HCT116 (cell line): Measurements from ENCODE around the gene CENPC. TPM values are rescaled to one million over a fixed set of nuclear protein-coding genes. Genes with fewer than 3 reads are reported as not detected.

Source experiments
- ATAC-seq: fragments of 200-7000 bp; cut with Tn5 transposase; 2 replicates; pipeline ENCODE4 v1.9.1; 2020; ENCODE audit warnings: mild to moderate bottlenecking, moderate library complexity
- BruUV-seq: library from RNA; stranded (reverse); fragments of 400-500 nt; replicated peaks from 2 replicates; lab custom pipeline; 2021; lab: Mats Ljungman, UMichigan
- CTCF ChIA-PET: fragments of 300-600 bp; sonication (Branson Sonifier 250); formaldehyde crosslinking; loops from one replicate; lab custom pipeline; 2021; ENCODE audit warnings: antibody characterized with exemption; lab: Charles Lee
- POLR2A ChIA-PET: fragments of 300-600, 350-600 bp; sonication (Branson Sonifier 250); formaldehyde crosslinking; loops from one replicate; lab custom pipeline; 2021; ENCODE audit warnings: antibody characterized with exemption; lab: Charles Lee
- RAD21 ChIA-PET, 2 experiments: fragments of 300-600 bp; sonication (Branson Sonifier 250); formaldehyde crosslinking; loops; one replicate each; lab custom pipeline; 2023; ENCODE audit warnings: low total read pairs in 2 of 2; ENCODE audit not compliant: uncharacterized antibody in 2 of 2, unreplicated experiment in 2 of 2, low non-redundant PET in 1 of 2; lab: Charles Lee
- DNase-seq: peaks from one replicate; pipeline ENCODE4 v3.0.0-alpha.2; 2010; ENCODE audit warnings: low read depth, low spot score
- H2AFZ ChIP-seq: fragments of 200-600 bp; shearing (Covaris generic), sonication (generic); 2 replicates; pipeline ENCODE4 v1.6.1; 2017; ENCODE audit warnings: low read depth, mixed run types, mixed read lengths, antibody characterized with exemption, low read length; ENCODE audit not compliant: poor library complexity, severe bottlenecking
- H3K27ac ChIP-seq: 2 replicates; pipeline ENCODE4 v1.5.1; 2012; ENCODE audit warnings: low read depth, low read length
- H3K27me3 ChIP-seq: fragments of 200-600 bp; sonication (generic); 2 replicates; pipeline ENCODE4 v1.6.1; 2016; ENCODE audit warnings: mixed run types, low read length, mixed read lengths; ENCODE audit not compliant: insufficient read depth
- H3K36me3 ChIP-seq, 2 experiments: fragments of 200-500 bp in 1 of 2; fragments of 200-600 bp in 1 of 2; sonication (Bioruptor generic) in 1 of 2; sonication (generic) in 1 of 2; 2 replicates each; pipeline versions ENCODE4 v1.5.1 to v1.6.1; 2014 to 2016; ENCODE audit warnings: low read length in 2 of 2, inconsistent platforms in 1 of 2, mixed read lengths in 1 of 2, mixed run types in 1 of 2; ENCODE audit not compliant: insufficient read depth in 2 of 2, control insufficient read depth in 1 of 2
- H3K4me1 ChIP-seq, 2 experiments: fragments of 200-600 bp in 1 of 2; sonication (generic) in 1 of 2; 2 replicates each; pipeline versions ENCODE4 v1.5.1 to v1.6.1; 2012 to 2017; ENCODE audit warnings: low read length in 2 of 2, inconsistent platforms in 1 of 2, mild to moderate bottlenecking in 1 of 2, mixed read lengths in 1 of 2, mixed run types in 1 of 2, moderate library complexity in 1 of 2; ENCODE audit not compliant: insufficient read depth in 2 of 2, control insufficient read depth in 1 of 2
- H3K4me2 ChIP-seq: fragments of 200-600 bp; sonication (generic); 2 replicates; pipeline ENCODE4 v1.6.1; 2017; ENCODE audit warnings: mixed run types, low read length, mixed read lengths
- H3K4me3 ChIP-seq, 2 experiments: fragments of 200-600 bp in 1 of 2; sonication (generic) in 1 of 2; replicated peaks in 1 of 2; 2 replicates each; pipeline ENCODE4 v1.5.1; 2011 to 2016; ENCODE audit warnings: low read length in 2 of 2, control low read depth in 1 of 2, low read depth in 1 of 2, mild to moderate bottlenecking in 1 of 2, mixed read lengths in 1 of 2, mixed run types in 1 of 2
- H3K79me2 ChIP-seq: fragments of 200-600 bp; sonication (generic); 2 replicates; pipeline ENCODE4 v1.6.1; 2017; ENCODE audit warnings: mild to moderate bottlenecking, mixed run types, low read length, moderate library complexity, mixed read lengths; ENCODE audit not compliant: insufficient read depth
- H3K9ac ChIP-seq: fragments of 200-600 bp; sonication (generic); 2 replicates; pipeline ENCODE4 v1.6.1; 2016; ENCODE audit warnings: low read length, mixed read lengths
- H3K9me2 ChIP-seq: fragments of 200-600 bp; sonication (generic), shearing (Covaris generic); 2 replicates; pipeline ENCODE4 v1.6.1; 2017; ENCODE audit warnings: mixed run types, mild to moderate bottlenecking, moderate library complexity; ENCODE audit not compliant: insufficient read depth
- H3K9me3 ChIP-seq, 2 experiments: fragments of 200-500 bp in 1 of 2; fragments of 200-600 bp in 1 of 2; sonication (Bioruptor generic) in 1 of 2; sonication (generic) in 1 of 2; 2 replicates each; pipeline ENCODE4 v1.6.1; 2014 to 2017; ENCODE audit warnings: low read length in 2 of 2, mixed read lengths in 2 of 2, inconsistent platforms in 1 of 2, low read depth in 1 of 2, mild to moderate bottlenecking in 1 of 2, mixed run types in 1 of 2, moderate library complexity in 1 of 2; ENCODE audit not compliant: control insufficient read depth in 1 of 2, insufficient read depth in 1 of 2
- H4K20me1 ChIP-seq: fragments of 200-600 bp; sonication (generic), shearing (Covaris generic); 2 replicates; pipeline ENCODE4 v1.6.1; 2017; ENCODE audit warnings: mixed run types, mild to moderate bottlenecking, moderate library complexity; ENCODE audit not compliant: insufficient read depth
- CBX3 ChIP-seq: IDR thresholded peaks from 2 replicates; pipeline ENCODE4 v1.6.1; 2012; ENCODE audit warnings: low read depth
- EGR1 ChIP-seq: IDR thresholded peaks from 2 replicates; pipeline ENCODE4 v1.6.1; 2012; ENCODE audit warnings: low read depth
- EZH2 ChIP-seq: fragments of 200-600 bp; sonication (generic); IDR thresholded peaks from 2 replicates; pipeline ENCODE4 v1.6.1; 2017; ENCODE audit warnings: antibody characterized with exemption, mixed run types
- JUND ChIP-seq: IDR thresholded peaks from 2 replicates; pipeline ENCODE4 v1.6.1; 2012
- RAD21 ChIP-seq: IDR thresholded peaks from 2 replicates; pipeline ENCODE4 v1.6.1; 2012; ENCODE audit warnings: low read depth, mild to moderate bottlenecking
- SP1 ChIP-seq: IDR thresholded peaks from 2 replicates; pipeline ENCODE4 v1.6.1; 2012; ENCODE audit warnings: low read depth
- intact Hi-C: fragments of 100-400 bp; cut with micrococcal nuclease; formaldehyde crosslinking; loops from 2 replicates; pipeline ENCODE4 v1.10.0; 2022
- total RNA-seq: library from RNA; stranded (reverse); gene quantifications from one replicate; pipeline ENCODE4 v1.2.1, GENCODE V29; 2021; ENCODE audit not compliant: unreplicated experiment
- TF ChIP-seq, protein P1 (sequence below), 3 experiments: fragments of 200-600 bp in 1 of 3; sonication (generic) in 1 of 3; IDR thresholded peaks in 2 of 3; conservative IDR thresholded peaks in 1 of 3; 2 replicates each; pipeline ENCODE4 v1.5.1; 2012 to 2017; ENCODE audit warnings: low read depth in 2 of 3, low read length in 2 of 3, antibody characterized with exemption in 1 of 3, borderline replicate concordance in 1 of 3, control low read depth in 1 of 3, mild to moderate bottlenecking in 1 of 3, mixed read lengths in 1 of 3, mixed run types in 1 of 3, moderate library complexity in 1 of 3; ENCODE audit not compliant: insufficient read depth in 1 of 3
- TF ChIP-seq, protein P2 (sequence below): IDR thresholded peaks from 2 replicates; pipeline ENCODE4 v1.6.1; 2012; ENCODE audit warnings: low read depth
- TF ChIP-seq, protein P3 (sequence below): IDR thresholded peaks from 2 replicates; pipeline ENCODE4 v1.6.1; 2011; ENCODE audit warnings: mild to moderate bottlenecking, low read length, moderate library complexity; ENCODE audit not compliant: insufficient replicate concordance; ENCODE audit errors: extremely low read depth

CENPC gene
- total RNA-seq, 1 experiment from 2014 or later: 15.4 TPM

DNA sequence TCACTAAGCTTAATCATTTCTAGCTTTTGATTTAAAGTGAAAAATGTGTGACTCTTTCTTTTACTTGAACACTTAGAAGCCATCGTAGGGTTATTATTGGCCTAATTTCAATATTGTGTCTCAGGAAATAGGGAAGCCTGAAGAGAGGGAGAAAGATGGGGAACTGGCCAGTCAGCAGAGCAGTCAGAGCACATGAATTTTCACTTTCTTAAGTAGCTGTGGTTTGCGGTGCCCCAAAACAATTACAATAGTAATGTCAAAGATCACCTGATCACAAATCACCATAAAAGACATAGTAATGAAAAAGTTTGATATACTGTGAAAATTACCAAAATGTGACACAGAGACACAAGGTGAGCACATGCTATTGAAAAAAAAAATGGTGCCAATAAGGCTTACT lies 45.5 kb downstream of the CENPC start:
- no peaks in the 10 kb centered on the region for H4K20me1 ChIP-seq
- no peaks in the 10 kb centered on the region for H3K27me3 ChIP-seq
- H3K9me3 ChIP-seq: no peaks in the 10 kb centered on the region
- no peak for TF ChIP-seq SP1
- TF ChIP-seq EGR1: no peak
- TF ChIP-seq CBX3: no peak
- TF ChIP-seq, protein P1, sequence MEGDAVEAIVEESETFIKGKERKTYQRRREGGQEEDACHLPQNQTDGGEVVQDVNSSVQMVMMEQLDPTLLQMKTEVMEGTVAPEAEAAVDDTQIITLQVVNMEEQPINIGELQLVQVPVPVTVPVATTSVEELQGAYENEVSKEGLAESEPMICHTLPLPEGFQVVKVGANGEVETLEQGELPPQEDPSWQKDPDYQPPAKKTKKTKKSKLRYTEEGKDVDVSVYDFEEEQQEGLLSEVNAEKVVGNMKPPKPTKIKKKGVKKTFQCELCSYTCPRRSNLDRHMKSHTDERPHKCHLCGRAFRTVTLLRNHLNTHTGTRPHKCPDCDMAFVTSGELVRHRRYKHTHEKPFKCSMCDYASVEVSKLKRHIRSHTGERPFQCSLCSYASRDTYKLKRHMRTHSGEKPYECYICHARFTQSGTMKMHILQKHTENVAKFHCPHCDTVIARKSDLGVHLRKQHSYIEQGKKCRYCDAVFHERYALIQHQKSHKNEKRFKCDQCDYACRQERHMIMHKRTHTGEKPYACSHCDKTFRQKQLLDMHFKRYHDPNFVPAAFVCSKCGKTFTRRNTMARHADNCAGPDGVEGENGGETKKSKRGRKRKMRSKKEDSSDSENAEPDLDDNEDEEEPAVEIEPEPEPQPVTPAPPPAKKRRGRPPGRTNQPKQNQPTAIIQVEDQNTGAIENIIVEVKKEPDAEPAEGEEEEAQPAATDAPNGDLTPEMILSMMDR (IDR thresholded peaks at IDR 0.05 in 2 of 3, conservative IDR thresholded peaks at IDR 0.05 in 1 of 3; ENCODE audit: borderline replicate concordance in 1 of 3, insufficient read depth in 1 of 3, low read depth in 2 of 3, low read length in 2 of 3): no peak
- TF ChIP-seq JUND: no peak
- TF ChIP-seq, protein P2, sequence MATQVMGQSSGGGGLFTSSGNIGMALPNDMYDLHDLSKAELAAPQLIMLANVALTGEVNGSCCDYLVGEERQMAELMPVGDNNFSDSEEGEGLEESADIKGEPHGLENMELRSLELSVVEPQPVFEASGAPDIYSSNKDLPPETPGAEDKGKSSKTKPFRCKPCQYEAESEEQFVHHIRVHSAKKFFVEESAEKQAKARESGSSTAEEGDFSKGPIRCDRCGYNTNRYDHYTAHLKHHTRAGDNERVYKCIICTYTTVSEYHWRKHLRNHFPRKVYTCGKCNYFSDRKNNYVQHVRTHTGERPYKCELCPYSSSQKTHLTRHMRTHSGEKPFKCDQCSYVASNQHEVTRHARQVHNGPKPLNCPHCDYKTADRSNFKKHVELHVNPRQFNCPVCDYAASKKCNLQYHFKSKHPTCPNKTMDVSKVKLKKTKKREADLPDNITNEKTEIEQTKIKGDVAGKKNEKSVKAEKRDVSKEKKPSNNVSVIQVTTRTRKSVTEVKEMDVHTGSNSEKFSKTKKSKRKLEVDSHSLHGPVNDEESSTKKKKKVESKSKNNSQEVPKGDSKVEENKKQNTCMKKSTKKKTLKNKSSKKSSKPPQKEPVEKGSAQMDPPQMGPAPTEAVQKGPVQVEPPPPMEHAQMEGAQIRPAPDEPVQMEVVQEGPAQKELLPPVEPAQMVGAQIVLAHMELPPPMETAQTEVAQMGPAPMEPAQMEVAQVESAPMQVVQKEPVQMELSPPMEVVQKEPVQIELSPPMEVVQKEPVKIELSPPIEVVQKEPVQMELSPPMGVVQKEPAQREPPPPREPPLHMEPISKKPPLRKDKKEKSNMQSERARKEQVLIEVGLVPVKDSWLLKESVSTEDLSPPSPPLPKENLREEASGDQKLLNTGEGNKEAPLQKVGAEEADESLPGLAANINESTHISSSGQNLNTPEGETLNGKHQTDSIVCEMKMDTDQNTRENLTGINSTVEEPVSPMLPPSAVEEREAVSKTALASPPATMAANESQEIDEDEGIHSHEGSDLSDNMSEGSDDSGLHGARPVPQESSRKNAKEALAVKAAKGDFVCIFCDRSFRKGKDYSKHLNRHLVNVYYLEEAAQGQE: no peak
- no peak for TF ChIP-seq RAD21
- TF ChIP-seq, protein P3, sequence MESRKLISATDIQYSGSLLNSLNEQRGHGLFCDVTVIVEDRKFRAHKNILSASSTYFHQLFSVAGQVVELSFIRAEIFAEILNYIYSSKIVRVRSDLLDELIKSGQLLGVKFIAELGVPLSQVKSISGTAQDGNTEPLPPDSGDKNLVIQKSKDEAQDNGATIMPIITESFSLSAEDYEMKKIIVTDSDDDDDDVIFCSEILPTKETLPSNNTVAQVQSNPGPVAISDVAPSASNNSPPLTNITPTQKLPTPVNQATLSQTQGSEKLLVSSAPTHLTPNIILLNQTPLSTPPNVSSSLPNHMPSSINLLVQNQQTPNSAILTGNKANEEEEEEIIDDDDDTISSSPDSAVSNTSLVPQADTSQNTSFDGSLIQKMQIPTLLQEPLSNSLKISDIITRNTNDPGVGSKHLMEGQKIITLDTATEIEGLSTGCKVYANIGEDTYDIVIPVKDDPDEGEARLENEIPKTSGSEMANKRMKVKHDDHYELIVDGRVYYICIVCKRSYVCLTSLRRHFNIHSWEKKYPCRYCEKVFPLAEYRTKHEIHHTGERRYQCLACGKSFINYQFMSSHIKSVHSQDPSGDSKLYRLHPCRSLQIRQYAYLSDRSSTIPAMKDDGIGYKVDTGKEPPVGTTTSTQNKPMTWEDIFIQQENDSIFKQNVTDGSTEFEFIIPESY: no peak
- TF ChIP-seq EZH2: no peak
- POLR2A ChIA-PET: no interaction called here
- ATAC-seq: no peak
- intact Hi-C loops: no loop called here
- no peak overlapping the region for H3K4me3 ChIP-seq
- H3K4me2 ChIP-seq: no peak overlapping the region
- RAD21 ChIA-PET: no interaction called here
- no peak overlapping the region for H3K9ac ChIP-seq
- H3K4me1 ChIP-seq: no peaks in the 10 kb centered on the region
- no peak for DNase-seq
- no peaks in the 10 kb centered on the region for H3K36me3 ChIP-seq
- CTCF ChIA-PET: no interaction called here
- no peaks in the 10 kb centered on the region for H3K9me2 ChIP-seq
- no TSS peak for BruUV-seq
- H2AFZ ChIP-seq: no peak overlapping the region
- H3K27ac ChIP-seq: no peak overlapping the region
- no peaks in the 10 kb centered on the region for H3K79me2 ChIP-seq
